ENCODE data around the gene PCSK7.

DNA sequence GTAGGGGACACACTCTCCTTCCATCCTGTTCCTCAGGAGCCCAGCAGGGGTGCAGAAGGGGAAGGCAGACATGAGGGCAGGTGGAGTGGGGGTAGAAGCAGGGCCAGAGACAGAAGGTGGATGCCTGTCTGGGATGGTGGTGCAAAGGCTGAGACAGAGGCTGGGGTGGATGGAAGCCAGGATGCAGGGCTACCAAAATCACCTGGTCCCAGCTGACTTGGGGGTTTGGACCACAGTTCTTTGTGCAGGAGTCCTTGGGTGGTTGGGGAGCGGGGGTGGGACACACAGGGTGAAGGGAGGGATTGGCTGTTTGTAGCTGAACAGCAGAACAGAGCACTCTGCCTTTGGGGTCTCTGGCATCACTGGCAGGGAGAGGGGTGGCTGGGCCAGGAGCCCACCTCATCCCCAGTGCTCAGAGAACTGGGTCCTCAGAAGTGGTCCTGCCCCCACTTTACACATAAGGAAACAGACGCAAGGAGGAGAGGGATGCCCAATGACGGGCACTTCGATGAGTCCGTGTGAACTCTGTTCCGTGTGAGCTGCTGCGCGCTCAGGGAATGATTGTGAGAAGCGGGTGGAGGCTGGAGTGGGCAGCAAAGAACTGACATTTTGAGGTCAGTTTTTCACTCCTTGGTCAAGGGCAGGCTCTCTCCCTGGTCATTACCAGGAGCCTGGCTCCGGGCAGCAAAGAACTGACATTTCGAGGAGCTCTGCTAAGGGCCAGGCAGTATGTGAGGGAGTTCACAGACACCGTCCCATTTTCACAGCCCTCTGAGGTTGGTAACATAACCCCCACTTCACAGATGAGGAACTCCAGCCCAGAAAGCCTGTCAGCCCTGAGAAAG, 30.8 kb downstream of the PCSK7 start:
- TF ChIP-seq, protein P1, sequence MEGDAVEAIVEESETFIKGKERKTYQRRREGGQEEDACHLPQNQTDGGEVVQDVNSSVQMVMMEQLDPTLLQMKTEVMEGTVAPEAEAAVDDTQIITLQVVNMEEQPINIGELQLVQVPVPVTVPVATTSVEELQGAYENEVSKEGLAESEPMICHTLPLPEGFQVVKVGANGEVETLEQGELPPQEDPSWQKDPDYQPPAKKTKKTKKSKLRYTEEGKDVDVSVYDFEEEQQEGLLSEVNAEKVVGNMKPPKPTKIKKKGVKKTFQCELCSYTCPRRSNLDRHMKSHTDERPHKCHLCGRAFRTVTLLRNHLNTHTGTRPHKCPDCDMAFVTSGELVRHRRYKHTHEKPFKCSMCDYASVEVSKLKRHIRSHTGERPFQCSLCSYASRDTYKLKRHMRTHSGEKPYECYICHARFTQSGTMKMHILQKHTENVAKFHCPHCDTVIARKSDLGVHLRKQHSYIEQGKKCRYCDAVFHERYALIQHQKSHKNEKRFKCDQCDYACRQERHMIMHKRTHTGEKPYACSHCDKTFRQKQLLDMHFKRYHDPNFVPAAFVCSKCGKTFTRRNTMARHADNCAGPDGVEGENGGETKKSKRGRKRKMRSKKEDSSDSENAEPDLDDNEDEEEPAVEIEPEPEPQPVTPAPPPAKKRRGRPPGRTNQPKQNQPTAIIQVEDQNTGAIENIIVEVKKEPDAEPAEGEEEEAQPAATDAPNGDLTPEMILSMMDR (IDR thresholded peaks at IDR 0.05) = no peak
- TF ChIP-seq POLR2A (IDR thresholded peaks at IDR 0.05) (no peak), EP300 (IDR thresholded peaks at IDR 0.05) (no peak)
